ENCODE measurements around the gene LRRC8D.

DNA sequence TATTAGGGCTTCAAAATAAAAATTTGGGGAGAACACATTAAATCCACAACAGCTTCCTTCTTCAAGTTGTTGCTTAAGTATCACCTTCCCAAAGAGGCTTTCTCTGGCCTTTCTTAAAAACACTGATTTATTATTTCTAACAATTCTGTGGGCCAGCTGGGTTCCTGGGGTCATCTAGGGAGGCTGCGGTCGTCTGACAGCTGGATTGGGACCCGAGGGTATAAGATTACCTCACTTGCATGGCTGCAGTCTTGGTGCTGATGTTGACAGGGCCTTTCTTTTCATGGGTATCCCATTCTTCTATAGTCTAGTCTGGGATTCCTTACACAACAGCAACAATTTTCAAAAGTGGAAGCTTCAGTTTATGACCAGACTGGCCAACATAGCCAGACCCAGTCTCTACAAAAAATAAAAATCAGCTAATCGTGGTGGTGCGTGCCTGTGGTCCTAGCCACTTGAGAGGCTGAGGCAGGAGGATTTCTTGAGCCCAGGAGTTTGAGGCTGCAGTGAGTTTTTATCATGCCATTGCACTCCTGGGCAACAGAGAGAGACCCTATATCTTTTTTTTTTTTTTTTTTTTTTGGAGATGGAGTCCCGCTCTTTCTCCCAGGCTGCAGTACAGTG, 128.0 kb downstream of the LRRC8D start:
- TF ChIP-seq, protein P1, sequence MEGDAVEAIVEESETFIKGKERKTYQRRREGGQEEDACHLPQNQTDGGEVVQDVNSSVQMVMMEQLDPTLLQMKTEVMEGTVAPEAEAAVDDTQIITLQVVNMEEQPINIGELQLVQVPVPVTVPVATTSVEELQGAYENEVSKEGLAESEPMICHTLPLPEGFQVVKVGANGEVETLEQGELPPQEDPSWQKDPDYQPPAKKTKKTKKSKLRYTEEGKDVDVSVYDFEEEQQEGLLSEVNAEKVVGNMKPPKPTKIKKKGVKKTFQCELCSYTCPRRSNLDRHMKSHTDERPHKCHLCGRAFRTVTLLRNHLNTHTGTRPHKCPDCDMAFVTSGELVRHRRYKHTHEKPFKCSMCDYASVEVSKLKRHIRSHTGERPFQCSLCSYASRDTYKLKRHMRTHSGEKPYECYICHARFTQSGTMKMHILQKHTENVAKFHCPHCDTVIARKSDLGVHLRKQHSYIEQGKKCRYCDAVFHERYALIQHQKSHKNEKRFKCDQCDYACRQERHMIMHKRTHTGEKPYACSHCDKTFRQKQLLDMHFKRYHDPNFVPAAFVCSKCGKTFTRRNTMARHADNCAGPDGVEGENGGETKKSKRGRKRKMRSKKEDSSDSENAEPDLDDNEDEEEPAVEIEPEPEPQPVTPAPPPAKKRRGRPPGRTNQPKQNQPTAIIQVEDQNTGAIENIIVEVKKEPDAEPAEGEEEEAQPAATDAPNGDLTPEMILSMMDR (IDR thresholded peaks at IDR 0.05), result no peak
- no peak for TF ChIP-seq EP300 (IDR thresholded peaks at IDR 0.05)

All from ovary (tissue), 3 donors.